Ovary (tissue), 3 donors: ENCODE results near the gene ADGRV1.

ENCODE experiments used
- POLR2A ChIP-seq: fragments of 450-650 bp; IDR thresholded peaks from one replicate; pipeline ENCODE4 v1.6.1; 2017; ENCODE audit warnings: antibody characterized with exemption, mild to moderate bottlenecking, moderate library complexity
- TF ChIP-seq, protein P1 (sequence below), 3 donors: fragments of 450-650 bp in 2 of 3; fragments of 200-600 bp in 1 of 3; IDR thresholded peaks; one replicate each; pipeline versions ENCODE4 v1.5.1 to v1.8.0; 2016 to 2022; ENCODE audit warnings: antibody characterized with exemption in 3 of 3, mild to moderate bottlenecking in 1 of 3
- donor health status: DM: no; HTN: no; CAD: no.

- TF ChIP-seq, protein P1, sequence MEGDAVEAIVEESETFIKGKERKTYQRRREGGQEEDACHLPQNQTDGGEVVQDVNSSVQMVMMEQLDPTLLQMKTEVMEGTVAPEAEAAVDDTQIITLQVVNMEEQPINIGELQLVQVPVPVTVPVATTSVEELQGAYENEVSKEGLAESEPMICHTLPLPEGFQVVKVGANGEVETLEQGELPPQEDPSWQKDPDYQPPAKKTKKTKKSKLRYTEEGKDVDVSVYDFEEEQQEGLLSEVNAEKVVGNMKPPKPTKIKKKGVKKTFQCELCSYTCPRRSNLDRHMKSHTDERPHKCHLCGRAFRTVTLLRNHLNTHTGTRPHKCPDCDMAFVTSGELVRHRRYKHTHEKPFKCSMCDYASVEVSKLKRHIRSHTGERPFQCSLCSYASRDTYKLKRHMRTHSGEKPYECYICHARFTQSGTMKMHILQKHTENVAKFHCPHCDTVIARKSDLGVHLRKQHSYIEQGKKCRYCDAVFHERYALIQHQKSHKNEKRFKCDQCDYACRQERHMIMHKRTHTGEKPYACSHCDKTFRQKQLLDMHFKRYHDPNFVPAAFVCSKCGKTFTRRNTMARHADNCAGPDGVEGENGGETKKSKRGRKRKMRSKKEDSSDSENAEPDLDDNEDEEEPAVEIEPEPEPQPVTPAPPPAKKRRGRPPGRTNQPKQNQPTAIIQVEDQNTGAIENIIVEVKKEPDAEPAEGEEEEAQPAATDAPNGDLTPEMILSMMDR (IDR thresholded peaks at IDR 0.05): no peak
- no peak for TF ChIP-seq POLR2A
Observed at GRCh38 chr5:90830058-90830457, 271.5 kb downstream of the ADGRV1 start.
